HCT116 (cell line): ENCODE data around the gene RASGRF2. TPM values are rescaled to one million over a fixed set of nuclear protein-coding genes. Genes with fewer than 3 reads are reported as not detected.

Experiments
- ATAC-seq: fragments of 200-7000 bp; cut with Tn5 transposase; 2 replicates; pipeline ENCODE4 v1.9.1; 2020; ENCODE audit warnings: mild to moderate bottlenecking, moderate library complexity
- BruUV-seq: library from RNA; stranded (reverse); fragments of 400-500 nt; replicated peaks from 2 replicates; lab custom pipeline; 2021; lab: Mats Ljungman, UMichigan
- CTCF ChIA-PET: fragments of 300-600 bp; sonication (Branson Sonifier 250); formaldehyde crosslinking; loops from one replicate; lab custom pipeline; 2021; ENCODE audit warnings: antibody characterized with exemption; lab: Charles Lee
- POLR2A ChIA-PET: fragments of 300-600, 350-600 bp; sonication (Branson Sonifier 250); formaldehyde crosslinking; loops from one replicate; lab custom pipeline; 2021; ENCODE audit warnings: antibody characterized with exemption; lab: Charles Lee
- RAD21 ChIA-PET, 2 experiments: fragments of 300-600 bp; sonication (Branson Sonifier 250); formaldehyde crosslinking; loops; one replicate each; lab custom pipeline; 2023; ENCODE audit warnings: low total read pairs in 2 of 2; ENCODE audit not compliant: uncharacterized antibody in 2 of 2, unreplicated experiment in 2 of 2, low non-redundant PET in 1 of 2; lab: Charles Lee
- DNase-seq: peaks from one replicate; pipeline ENCODE4 v3.0.0-alpha.2; 2010; ENCODE audit warnings: low read depth, low spot score
- H2AFZ ChIP-seq: fragments of 200-600 bp; shearing (Covaris generic), sonication (generic); 2 replicates; pipeline ENCODE4 v1.6.1; 2017; ENCODE audit warnings: low read depth, mixed run types, mixed read lengths, antibody characterized with exemption, low read length; ENCODE audit not compliant: poor library complexity, severe bottlenecking
- H3K27ac ChIP-seq: 2 replicates; pipeline ENCODE4 v1.5.1; 2012; ENCODE audit warnings: low read depth, low read length
- H3K27me3 ChIP-seq: fragments of 200-600 bp; sonication (generic); 2 replicates; pipeline ENCODE4 v1.6.1; 2016; ENCODE audit warnings: mixed run types, low read length, mixed read lengths; ENCODE audit not compliant: insufficient read depth
- H3K36me3 ChIP-seq, 2 experiments: fragments of 200-500 bp in 1 of 2; fragments of 200-600 bp in 1 of 2; sonication (Bioruptor generic) in 1 of 2; sonication (generic) in 1 of 2; 2 replicates each; pipeline versions ENCODE4 v1.5.1 to v1.6.1; 2014 to 2016; ENCODE audit warnings: low read length in 2 of 2, inconsistent platforms in 1 of 2, mixed read lengths in 1 of 2, mixed run types in 1 of 2; ENCODE audit not compliant: insufficient read depth in 2 of 2, control insufficient read depth in 1 of 2
- H3K4me1 ChIP-seq, 2 experiments: fragments of 200-600 bp in 1 of 2; sonication (generic) in 1 of 2; 2 replicates each; pipeline versions ENCODE4 v1.5.1 to v1.6.1; 2012 to 2017; ENCODE audit warnings: low read length in 2 of 2, inconsistent platforms in 1 of 2, mild to moderate bottlenecking in 1 of 2, mixed read lengths in 1 of 2, mixed run types in 1 of 2, moderate library complexity in 1 of 2; ENCODE audit not compliant: insufficient read depth in 2 of 2, control insufficient read depth in 1 of 2
- H3K4me2 ChIP-seq: fragments of 200-600 bp; sonication (generic); 2 replicates; pipeline ENCODE4 v1.6.1; 2017; ENCODE audit warnings: mixed run types, low read length, mixed read lengths
- H3K4me3 ChIP-seq, 2 experiments: fragments of 200-600 bp in 1 of 2; sonication (generic) in 1 of 2; replicated peaks in 1 of 2; 2 replicates each; pipeline ENCODE4 v1.5.1; 2011 to 2016; ENCODE audit warnings: low read length in 2 of 2, control low read depth in 1 of 2, low read depth in 1 of 2, mild to moderate bottlenecking in 1 of 2, mixed read lengths in 1 of 2, mixed run types in 1 of 2
- H3K79me2 ChIP-seq: fragments of 200-600 bp; sonication (generic); 2 replicates; pipeline ENCODE4 v1.6.1; 2017; ENCODE audit warnings: mild to moderate bottlenecking, mixed run types, low read length, moderate library complexity, mixed read lengths; ENCODE audit not compliant: insufficient read depth
- H3K9ac ChIP-seq: fragments of 200-600 bp; sonication (generic); 2 replicates; pipeline ENCODE4 v1.6.1; 2016; ENCODE audit warnings: low read length, mixed read lengths
- H3K9me2 ChIP-seq: fragments of 200-600 bp; sonication (generic), shearing (Covaris generic); 2 replicates; pipeline ENCODE4 v1.6.1; 2017; ENCODE audit warnings: mixed run types, mild to moderate bottlenecking, moderate library complexity; ENCODE audit not compliant: insufficient read depth
- H3K9me3 ChIP-seq, 2 experiments: fragments of 200-500 bp in 1 of 2; fragments of 200-600 bp in 1 of 2; sonication (Bioruptor generic) in 1 of 2; sonication (generic) in 1 of 2; 2 replicates each; pipeline ENCODE4 v1.6.1; 2014 to 2017; ENCODE audit warnings: low read length in 2 of 2, mixed read lengths in 2 of 2, inconsistent platforms in 1 of 2, low read depth in 1 of 2, mild to moderate bottlenecking in 1 of 2, mixed run types in 1 of 2, moderate library complexity in 1 of 2; ENCODE audit not compliant: control insufficient read depth in 1 of 2, insufficient read depth in 1 of 2
- H4K20me1 ChIP-seq: fragments of 200-600 bp; sonication (generic), shearing (Covaris generic); 2 replicates; pipeline ENCODE4 v1.6.1; 2017; ENCODE audit warnings: mixed run types, mild to moderate bottlenecking, moderate library complexity; ENCODE audit not compliant: insufficient read depth
- CBX3 ChIP-seq: IDR thresholded peaks from 2 replicates; pipeline ENCODE4 v1.6.1; 2012; ENCODE audit warnings: low read depth
- CEBPB ChIP-seq: IDR thresholded peaks from 2 replicates; pipeline ENCODE4 v1.6.1; 2012; ENCODE audit warnings: low read depth
- EZH2phosphoT487 ChIP-seq: fragments of 200-600 bp; IDR thresholded peaks from 2 replicates; pipeline ENCODE4 v1.6.1; 2018; ENCODE audit warnings: antibody characterized with exemption, borderline replicate concordance
- FOSL1 ChIP-seq: IDR thresholded peaks from 2 replicates; pipeline ENCODE4 v1.6.1; 2012; ENCODE audit warnings: low read depth
- POLR2A ChIP-seq: IDR thresholded peaks from 2 replicates; pipeline ENCODE4 v1.7.0; 2011; ENCODE audit warnings: borderline replicate concordance; ENCODE audit not compliant: insufficient read depth, insufficient read length; ENCODE audit errors: extremely low read depth
- RAD21 ChIP-seq: IDR thresholded peaks from 2 replicates; pipeline ENCODE4 v1.6.1; 2012; ENCODE audit warnings: low read depth, mild to moderate bottlenecking
- SIN3A ChIP-seq: IDR thresholded peaks from 2 replicates; pipeline ENCODE4 v1.6.1; 2012; ENCODE audit warnings: low read depth
- ZNF274 ChIP-seq: fragments of 200-500 bp; sonication (Bioruptor generic); IDR thresholded peaks from 2 replicates; pipeline ENCODE4 v1.6.1; 2014; ENCODE audit warnings: mild to moderate bottlenecking, low read depth, low read length, inconsistent platforms
- intact Hi-C: fragments of 100-400 bp; cut with micrococcal nuclease; formaldehyde crosslinking; loops from 2 replicates; pipeline ENCODE4 v1.10.0; 2022
- total RNA-seq: library from RNA; stranded (reverse); gene quantifications from one replicate; pipeline ENCODE4 v1.2.1, GENCODE V29; 2021; ENCODE audit not compliant: unreplicated experiment
- TF ChIP-seq, protein P1 (sequence below): IDR thresholded peaks from 2 replicates; pipeline ENCODE4 v1.6.1; 2011; ENCODE audit warnings: mild to moderate bottlenecking, low read length, moderate library complexity; ENCODE audit not compliant: insufficient replicate concordance; ENCODE audit errors: extremely low read depth
- TF ChIP-seq, protein P2 (sequence below), 3 experiments: fragments of 200-600 bp in 1 of 3; sonication (generic) in 1 of 3; IDR thresholded peaks in 2 of 3; conservative IDR thresholded peaks in 1 of 3; 2 replicates each; pipeline ENCODE4 v1.5.1; 2012 to 2017; ENCODE audit warnings: low read depth in 2 of 3, low read length in 2 of 3, antibody characterized with exemption in 1 of 3, borderline replicate concordance in 1 of 3, control low read depth in 1 of 3, mild to moderate bottlenecking in 1 of 3, mixed read lengths in 1 of 3, mixed run types in 1 of 3, moderate library complexity in 1 of 3; ENCODE audit not compliant: insufficient read depth in 1 of 3
- TF ChIP-seq, protein P3 (sequence below): IDR thresholded peaks from 2 replicates; pipeline ENCODE4 v1.6.1; 2012; ENCODE audit warnings: low read depth
- TF ChIP-seq, protein P4 (sequence below): IDR thresholded peaks from 2 replicates; pipeline ENCODE4 v1.6.1; 2012

The RASGRF2 gene
- total RNA-seq, 1 experiment from 2014 or later: 0.05 TPM

- DNase-seq: no peak
- Histone ChIP-seq H3K9me3 (no peaks in the 10 kb centered on the region), H2AFZ (no peak overlapping the region), H3K27me3 (no peaks in the 10 kb centered on the region), H3K9me2 (no peaks in the 10 kb centered on the region), H3K4me3 (no peak overlapping the region), H3K36me3 (no peaks in the 10 kb centered on the region), H3K4me1 (peaks cover 6 to 13% of the 10 kb centered on the region in 2 experiments), H3K4me2 (no peak overlapping the region), H3K9ac (no peak overlapping the region), H4K20me1 (no peaks in the 10 kb centered on the region), H3K27ac (no peak overlapping the region), H3K79me2 (no peaks in the 10 kb centered on the region)
- ChIA-PET CTCF (no interaction called here), RAD21 (no interaction called here), POLR2A (no interaction called here)
- intact Hi-C loops: no loop called here
- no TSS peak for BruUV-seq
- no peak for ATAC-seq
- TF ChIP-seq, protein P1, sequence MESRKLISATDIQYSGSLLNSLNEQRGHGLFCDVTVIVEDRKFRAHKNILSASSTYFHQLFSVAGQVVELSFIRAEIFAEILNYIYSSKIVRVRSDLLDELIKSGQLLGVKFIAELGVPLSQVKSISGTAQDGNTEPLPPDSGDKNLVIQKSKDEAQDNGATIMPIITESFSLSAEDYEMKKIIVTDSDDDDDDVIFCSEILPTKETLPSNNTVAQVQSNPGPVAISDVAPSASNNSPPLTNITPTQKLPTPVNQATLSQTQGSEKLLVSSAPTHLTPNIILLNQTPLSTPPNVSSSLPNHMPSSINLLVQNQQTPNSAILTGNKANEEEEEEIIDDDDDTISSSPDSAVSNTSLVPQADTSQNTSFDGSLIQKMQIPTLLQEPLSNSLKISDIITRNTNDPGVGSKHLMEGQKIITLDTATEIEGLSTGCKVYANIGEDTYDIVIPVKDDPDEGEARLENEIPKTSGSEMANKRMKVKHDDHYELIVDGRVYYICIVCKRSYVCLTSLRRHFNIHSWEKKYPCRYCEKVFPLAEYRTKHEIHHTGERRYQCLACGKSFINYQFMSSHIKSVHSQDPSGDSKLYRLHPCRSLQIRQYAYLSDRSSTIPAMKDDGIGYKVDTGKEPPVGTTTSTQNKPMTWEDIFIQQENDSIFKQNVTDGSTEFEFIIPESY: no peak
- TF ChIP-seq FOSL1: no peak
- TF ChIP-seq, protein P2, sequence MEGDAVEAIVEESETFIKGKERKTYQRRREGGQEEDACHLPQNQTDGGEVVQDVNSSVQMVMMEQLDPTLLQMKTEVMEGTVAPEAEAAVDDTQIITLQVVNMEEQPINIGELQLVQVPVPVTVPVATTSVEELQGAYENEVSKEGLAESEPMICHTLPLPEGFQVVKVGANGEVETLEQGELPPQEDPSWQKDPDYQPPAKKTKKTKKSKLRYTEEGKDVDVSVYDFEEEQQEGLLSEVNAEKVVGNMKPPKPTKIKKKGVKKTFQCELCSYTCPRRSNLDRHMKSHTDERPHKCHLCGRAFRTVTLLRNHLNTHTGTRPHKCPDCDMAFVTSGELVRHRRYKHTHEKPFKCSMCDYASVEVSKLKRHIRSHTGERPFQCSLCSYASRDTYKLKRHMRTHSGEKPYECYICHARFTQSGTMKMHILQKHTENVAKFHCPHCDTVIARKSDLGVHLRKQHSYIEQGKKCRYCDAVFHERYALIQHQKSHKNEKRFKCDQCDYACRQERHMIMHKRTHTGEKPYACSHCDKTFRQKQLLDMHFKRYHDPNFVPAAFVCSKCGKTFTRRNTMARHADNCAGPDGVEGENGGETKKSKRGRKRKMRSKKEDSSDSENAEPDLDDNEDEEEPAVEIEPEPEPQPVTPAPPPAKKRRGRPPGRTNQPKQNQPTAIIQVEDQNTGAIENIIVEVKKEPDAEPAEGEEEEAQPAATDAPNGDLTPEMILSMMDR (IDR thresholded peaks at IDR 0.05 in 2 of 3, conservative IDR thresholded peaks at IDR 0.05 in 1 of 3; ENCODE audit: borderline replicate concordance in 1 of 3, insufficient read depth in 1 of 3, low read depth in 2 of 3, low read length in 2 of 3): no peak
- TF ChIP-seq, protein P3, sequence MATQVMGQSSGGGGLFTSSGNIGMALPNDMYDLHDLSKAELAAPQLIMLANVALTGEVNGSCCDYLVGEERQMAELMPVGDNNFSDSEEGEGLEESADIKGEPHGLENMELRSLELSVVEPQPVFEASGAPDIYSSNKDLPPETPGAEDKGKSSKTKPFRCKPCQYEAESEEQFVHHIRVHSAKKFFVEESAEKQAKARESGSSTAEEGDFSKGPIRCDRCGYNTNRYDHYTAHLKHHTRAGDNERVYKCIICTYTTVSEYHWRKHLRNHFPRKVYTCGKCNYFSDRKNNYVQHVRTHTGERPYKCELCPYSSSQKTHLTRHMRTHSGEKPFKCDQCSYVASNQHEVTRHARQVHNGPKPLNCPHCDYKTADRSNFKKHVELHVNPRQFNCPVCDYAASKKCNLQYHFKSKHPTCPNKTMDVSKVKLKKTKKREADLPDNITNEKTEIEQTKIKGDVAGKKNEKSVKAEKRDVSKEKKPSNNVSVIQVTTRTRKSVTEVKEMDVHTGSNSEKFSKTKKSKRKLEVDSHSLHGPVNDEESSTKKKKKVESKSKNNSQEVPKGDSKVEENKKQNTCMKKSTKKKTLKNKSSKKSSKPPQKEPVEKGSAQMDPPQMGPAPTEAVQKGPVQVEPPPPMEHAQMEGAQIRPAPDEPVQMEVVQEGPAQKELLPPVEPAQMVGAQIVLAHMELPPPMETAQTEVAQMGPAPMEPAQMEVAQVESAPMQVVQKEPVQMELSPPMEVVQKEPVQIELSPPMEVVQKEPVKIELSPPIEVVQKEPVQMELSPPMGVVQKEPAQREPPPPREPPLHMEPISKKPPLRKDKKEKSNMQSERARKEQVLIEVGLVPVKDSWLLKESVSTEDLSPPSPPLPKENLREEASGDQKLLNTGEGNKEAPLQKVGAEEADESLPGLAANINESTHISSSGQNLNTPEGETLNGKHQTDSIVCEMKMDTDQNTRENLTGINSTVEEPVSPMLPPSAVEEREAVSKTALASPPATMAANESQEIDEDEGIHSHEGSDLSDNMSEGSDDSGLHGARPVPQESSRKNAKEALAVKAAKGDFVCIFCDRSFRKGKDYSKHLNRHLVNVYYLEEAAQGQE: no peak
- TF ChIP-seq RAD21: no peak
- TF ChIP-seq POLR2A: no peak
- TF ChIP-seq SIN3A: no peak
- TF ChIP-seq CBX3: no peak
- TF ChIP-seq EZH2phosphoT487: no peak
- TF ChIP-seq CEBPB: no peak
- TF ChIP-seq ZNF274: no peak
- TF ChIP-seq, protein P4, sequence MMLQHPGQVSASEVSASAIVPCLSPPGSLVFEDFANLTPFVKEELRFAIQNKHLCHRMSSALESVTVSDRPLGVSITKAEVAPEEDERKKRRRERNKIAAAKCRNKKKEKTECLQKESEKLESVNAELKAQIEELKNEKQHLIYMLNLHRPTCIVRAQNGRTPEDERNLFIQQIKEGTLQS: no peak
Measured at GRCh38 chr5:80964919-80965318, 4.8 kb downstream of the RASGRF2 start.
